Ovary (tissue), 3 donors: ENCODE results near the gene KIF22.

Experiments used
- CTCF ChIP-seq, 3 donors: fragments of 450-650 bp in 2 of 3; fragments of 200-600 bp in 1 of 3; IDR thresholded peaks; one replicate each; pipeline versions ENCODE4 v1.5.1 to v1.8.0; 2016 to 2022; ENCODE audit warnings: antibody characterized with exemption in 3 of 3, mild to moderate bottlenecking in 1 of 3
- EP300 ChIP-seq: sonication (generic); formaldehyde crosslinking; IDR thresholded peaks from one replicate; pipeline ENCODE4 v1.6.1; 2017; ENCODE audit warnings: antibody characterized with exemption
- POLR2A ChIP-seq: fragments of 450-650 bp; IDR thresholded peaks from one replicate; pipeline ENCODE4 v1.6.1; 2017; ENCODE audit warnings: antibody characterized with exemption, mild to moderate bottlenecking, moderate library complexity
- donor health status: DM: no; HTN: no; CAD: no.

GRCh38 chr16:29806099-29806579, 15.6 kb downstream of the KIF22 start, which contains the start of gene MAZ:
- TF ChIP-seq CTCF (IDR thresholded peaks at IDR 0.05) (no peak), EP300 (no peak), POLR2A (no peak)
